HepG2 (cell line): ENCODE results near the gene TCEAL9.

Experiments used
- FOXJ3 ChIP-seq: sonication (generic); formaldehyde crosslinking; IDR thresholded peaks from 2 replicates; pipeline ENCODE4 v1.4.0; 2020; ENCODE audit warnings: missing genetic modification reagents, mild to moderate bottlenecking, borderline replicate concordance
- NR2F1 ChIP-seq, 2 experiments: fragments of 450-650 bp in 1 of 2; formaldehyde crosslinking in 1 of 2; IDR thresholded peaks; 2 replicates each; pipeline versions ENCODE4 v1.5.0 to v1.6.1; 2016 to 2020; ENCODE audit warnings: mild to moderate bottlenecking in 1 of 2, missing compliant biosample characterization in 1 of 2, missing genetic modification reagents in 1 of 2, moderate library complexity in 1 of 2
- YY1 ChIP-seq: IDR thresholded peaks from 2 replicates; pipeline ENCODE4 v1.6.1; 2011; ENCODE audit warnings: low read length, low read depth, moderate library complexity, mild to moderate bottlenecking; ENCODE audit not compliant: insufficient read depth, insufficient replicate concordance
- ZNF607 ChIP-seq: sonication (generic); formaldehyde crosslinking; IDR thresholded peaks from 2 replicates; pipeline ENCODE4 v1.5.1; 2020; ENCODE audit warnings: missing genetic modification reagents, mild to moderate bottlenecking, borderline replicate concordance
- TF ChIP-seq, protein P1 (sequence below): sonication (generic); formaldehyde crosslinking; IDR thresholded peaks from 2 replicates; pipeline ENCODE4 v1.4.0; 2020; ENCODE audit warnings: missing genetic modification reagents
- TF ChIP-seq, protein P2 (sequence below), 2 experiments: sonication (generic) in 1 of 2; formaldehyde crosslinking in 1 of 2; IDR thresholded peaks; 2 replicates each; pipeline versions ENCODE4 v1.6.1 to v1.9.0; 2014 to 2022; ENCODE audit warnings: antibody characterized with exemption in 1 of 2, borderline replicate concordance in 1 of 2, inconsistent platforms in 1 of 2, low read depth in 1 of 2, missing genetic modification reagents in 1 of 2

GRCh38 chrX:103399744-103400143 is 43.4 kb downstream of the TCEAL9 start:
- TF ChIP-seq, protein P1, sequence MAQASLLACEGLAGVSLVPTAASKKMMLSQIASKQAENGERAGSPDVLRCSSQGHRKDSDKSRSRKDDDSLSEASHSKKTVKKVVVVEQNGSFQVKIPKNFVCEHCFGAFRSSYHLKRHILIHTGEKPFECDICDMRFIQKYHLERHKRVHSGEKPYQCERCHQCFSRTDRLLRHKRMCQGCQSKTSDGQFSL (CRISPR knock-in tag), result no peak
- TF ChIP-seq ZNF607 (CRISPR knock-in tag) (no peak), YY1 (no peak), NR2F1 (CRISPR knock-in tag; IDR thresholded peaks at IDR 0.05) (no peak), FOXJ3 (CRISPR knock-in tag) (no peak)
- TF ChIP-seq, protein P2, sequence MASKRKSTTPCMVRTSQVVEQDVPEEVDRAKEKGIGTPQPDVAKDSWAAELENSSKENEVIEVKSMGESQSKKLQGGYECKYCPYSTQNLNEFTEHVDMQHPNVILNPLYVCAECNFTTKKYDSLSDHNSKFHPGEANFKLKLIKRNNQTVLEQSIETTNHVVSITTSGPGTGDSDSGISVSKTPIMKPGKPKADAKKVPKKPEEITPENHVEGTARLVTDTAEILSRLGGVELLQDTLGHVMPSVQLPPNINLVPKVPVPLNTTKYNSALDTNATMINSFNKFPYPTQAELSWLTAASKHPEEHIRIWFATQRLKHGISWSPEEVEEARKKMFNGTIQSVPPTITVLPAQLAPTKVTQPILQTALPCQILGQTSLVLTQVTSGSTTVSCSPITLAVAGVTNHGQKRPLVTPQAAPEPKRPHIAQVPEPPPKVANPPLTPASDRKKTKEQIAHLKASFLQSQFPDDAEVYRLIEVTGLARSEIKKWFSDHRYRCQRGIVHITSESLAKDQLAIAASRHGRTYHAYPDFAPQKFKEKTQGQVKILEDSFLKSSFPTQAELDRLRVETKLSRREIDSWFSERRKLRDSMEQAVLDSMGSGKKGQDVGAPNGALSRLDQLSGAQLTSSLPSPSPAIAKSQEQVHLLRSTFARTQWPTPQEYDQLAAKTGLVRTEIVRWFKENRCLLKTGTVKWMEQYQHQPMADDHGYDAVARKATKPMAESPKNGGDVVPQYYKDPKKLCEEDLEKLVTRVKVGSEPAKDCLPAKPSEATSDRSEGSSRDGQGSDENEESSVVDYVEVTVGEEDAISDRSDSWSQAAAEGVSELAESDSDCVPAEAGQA (IDR thresholded peaks at IDR 0.05; ENCODE audit: low read depth), result no peak
- TF ChIP-seq, protein P2 (CRISPR knock-in tag; IDR thresholded peaks at IDR 0.05; ENCODE audit: borderline replicate concordance), result no peak
